HL-60/S4 treated with phorbol 12-myristate 13-acetate at 8.2 ng/mL for 4 days and 3 days (cell line): ENCODE data around the gene P2RX6.

Source experiments
- in situ Hi-C: fragments of 300-500 bp; cut with MboI; formaldehyde crosslinking; loops from 2 replicates; pipeline ENCODE4 v1.15.0; 2022; ENCODE audit warnings: low sequenced_read_pairs

P2RX6 gene

GRCh38 chr22:20979940-20980453 is 35.0 kb upstream of the P2RX6 start:
- in situ Hi-C loops: no loop called here

- in situ Hi-C loops: no loop called here
Measured at GRCh38 chr22:20980523-20980922, 34.4 kb upstream of the P2RX6 start.

- in situ Hi-C loops: no loop called here
Measured at GRCh38 chr22:20980938-20981722, 33.8 kb upstream of the P2RX6 start.

- in situ Hi-C loops: no loop called here
Measured at GRCh38 chr22:20981787-20982562, 33.0 kb upstream of the P2RX6 start, which contains the start of gene LZTR1. LZTR1 (plus strand) TSS chr22:20982297; CDS start chr22:20982372, 75 bp downstream.

GRCh38 chr22:20982563-20982882 is 32.4 kb upstream of the P2RX6 start:
- in situ Hi-C loops: no loop called here

GRCh38 chr22:20983081-20983771 is 31.7 kb upstream of the P2RX6 start:
- in situ Hi-C loops: no loop called here

GRCh38 chr22:20985720-20986119 is 29.2 kb upstream of the P2RX6 start:
- in situ Hi-C loops: no loop called here

GRCh38 chr22:20986365-20986764 is 28.6 kb upstream of the P2RX6 start:
- in situ Hi-C loops: no loop called here

GRCh38 chr22:20987375-20987774 is 27.6 kb upstream of the P2RX6 start:
- in situ Hi-C loops: no loop called here

GRCh38 chr22:20988573-20989322 is 26.2 kb upstream of the P2RX6 start:
- in situ Hi-C loops: no loop called here

GRCh38 chr22:20989323-20990138 is 25.4 kb upstream of the P2RX6 start:
- in situ Hi-C loops: no loop called here

GRCh38 chr22:20990184-20991180 is 24.5 kb upstream of the P2RX6 start:
- in situ Hi-C loops: no loop called here

- in situ Hi-C loops: no loop called here
Measured at GRCh38 chr22:20991252-20992055, 23.5 kb upstream of the P2RX6 start.

- in situ Hi-C loops: no loop called here
Measured at GRCh38 chr22:20992056-20992442, 22.9 kb upstream of the P2RX6 start.

GRCh38 chr22:20992456-20993303 is 22.3 kb upstream of the P2RX6 start:
- in situ Hi-C loops: no loop called here

- in situ Hi-C loops: no loop called here
Measured at GRCh38 chr22:20993304-20994127, 21.4 kb upstream of the P2RX6 start.
